Breast epithelium (tissue), 3 donors: ENCODE data around the gene RDH13.
"Not testable (repeated sequence)": the region's sequence is repeated elsewhere in the genome, so short reads cannot be mapped to it uniquely, and the experiment has no call there.

Source experiments
- CTCF ChIP-seq, 3 donors: fragments of 450-650 bp; IDR thresholded peaks; one replicate each; pipeline ENCODE4 v1.5.1; 2016 to 2017; ENCODE audit warnings: antibody characterized with exemption in 3 of 3, mild to moderate bottlenecking in 3 of 3, moderate library complexity in 3 of 3
- POLR2A ChIP-seq: fragments of 450-650 bp; IDR thresholded peaks from one replicate; pipeline ENCODE4 v1.6.1; 2016; ENCODE audit warnings: antibody characterized with exemption, mild to moderate bottlenecking, moderate library complexity

- not testable (repeated sequence) for TF ChIP-seq POLR2A; CTCF (IDR thresholded peaks at IDR 0.05)
These were observed 44.3 kb upstream of the RDH13 start for GRCh38 chr19:55107252-55107651.
